ENCODE measurements around the gene XRRA1.

XRRA1 gene

GRCh38 chr11:74984070-74984469 lies 35.2 kb upstream of the XRRA1 start:
- peaks cover 9% of the 10 kb centered on the region for H3K79me2 ChIP-seq (ENCODE audit: insufficient read depth, low read length)
- H3K4me2 ChIP-seq (ENCODE audit: insufficient read depth, low read length): no peak overlapping the region
- TF ChIP-seq EZH2 (IDR thresholded peaks at IDR 0.05; ENCODE audit: borderline replicate concordance, low read depth, low read length, severe bottlenecking): no peak
- TF ChIP-seq CTCF (IDR thresholded peaks at IDR 0.05; ENCODE audit: borderline replicate concordance, extremely low read depth, low read length, poor library complexity, severe bottlenecking): no peak
- H3K36me3 ChIP-seq (ENCODE audit: insufficient read depth, low read length): peaks cover 11% of the 10 kb centered on the region
- no peak for DNase-seq
- no peak overlapping the region for H3K9ac ChIP-seq (ENCODE audit: low read depth, low read length)
- peaks cover 9% of the 10 kb centered on the region for H3K4me1 ChIP-seq (ENCODE audit: insufficient read depth, low read length)
- no peaks in the 10 kb centered on the region for H4K20me1 ChIP-seq (ENCODE audit: insufficient read depth, low read length)
- no peak overlapping the region for H3K4me3 ChIP-seq (ENCODE audit: low read depth in 1 of 2, low read length in 2 of 2)
- no peak overlapping the region for H2AFZ ChIP-seq (ENCODE audit: low read depth, low read length)
- H3K27ac ChIP-seq (ENCODE audit: low read length): no peak overlapping the region
- ATAC-seq (ENCODE audit: insufficient read depth, low read depth): no peak
- no peaks in the 10 kb centered on the region for H3K27me3 ChIP-seq (ENCODE audit: insufficient read depth, low read length, poor library complexity)
- no peaks in the 10 kb centered on the region for H3K9me3 ChIP-seq (ENCODE audit: insufficient read depth, low read length, severe bottlenecking)

- no peak overlapping the region for H3K27ac ChIP-seq (ENCODE audit: low read length)
- TF ChIP-seq CTCF (IDR thresholded peaks at IDR 0.05; ENCODE audit: borderline replicate concordance, extremely low read depth, low read length, poor library complexity, severe bottlenecking): no peak
- TF ChIP-seq EZH2 (IDR thresholded peaks at IDR 0.05; ENCODE audit: borderline replicate concordance, low read depth, low read length, severe bottlenecking): no peak
- H3K4me1 ChIP-seq (ENCODE audit: insufficient read depth, low read length): no peaks in the 10 kb centered on the region
- H3K4me3 ChIP-seq (ENCODE audit: low read depth in 1 of 2, low read length in 2 of 2): no peak overlapping the region
- no peaks in the 10 kb centered on the region for H3K9me3 ChIP-seq (ENCODE audit: insufficient read depth, low read length, severe bottlenecking)
- no peak for DNase-seq
- no peaks in the 10 kb centered on the region for H3K79me2 ChIP-seq (ENCODE audit: insufficient read depth, low read length)
- no peaks in the 10 kb centered on the region for H3K27me3 ChIP-seq (ENCODE audit: insufficient read depth, low read length, poor library complexity)
- no peak overlapping the region for H3K9ac ChIP-seq (ENCODE audit: low read depth, low read length)
- H3K36me3 ChIP-seq (ENCODE audit: insufficient read depth, low read length): peaks cover 25% of the 10 kb centered on the region
- no peak for ATAC-seq (ENCODE audit: insufficient read depth, low read depth)
- H2AFZ ChIP-seq (ENCODE audit: low read depth, low read length): no peak overlapping the region
- H4K20me1 ChIP-seq (ENCODE audit: insufficient read depth, low read length): no peaks in the 10 kb centered on the region
- H3K4me2 ChIP-seq (ENCODE audit: insufficient read depth, low read length): no peak overlapping the region
Observed at GRCh38 chr11:74981888-74982287, 33.0 kb upstream of the XRRA1 start.

DNA sequence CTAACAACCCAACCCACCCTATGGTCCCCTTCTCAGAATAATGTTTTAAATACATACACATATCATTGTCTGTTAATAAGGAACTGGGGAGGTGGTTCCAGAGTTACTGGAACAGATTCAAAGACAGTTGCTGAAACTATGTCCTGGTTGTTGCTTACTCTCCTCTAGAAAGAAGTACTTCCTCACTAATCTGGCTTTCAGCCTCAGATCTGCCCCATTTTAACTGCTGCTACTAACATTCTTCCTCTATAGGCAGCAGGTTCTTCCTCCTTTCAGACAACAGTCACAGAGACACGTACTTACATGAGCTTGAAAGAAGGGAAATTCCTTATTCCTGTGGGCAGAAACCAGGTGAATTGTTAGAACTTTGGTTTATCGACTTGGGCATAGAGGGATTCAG lies 31.7 kb upstream of the XRRA1 start:
- Histone ChIP-seq H4K20me1 (ENCODE audit: insufficient read depth, low read length) (no peaks in the 10 kb centered on the region), H3K36me3 (ENCODE audit: insufficient read depth, low read length) (peaks cover 35% of the 10 kb centered on the region), H3K4me2 (ENCODE audit: insufficient read depth, low read length) (no peak overlapping the region), H3K79me2 (ENCODE audit: insufficient read depth, low read length) (no peaks in the 10 kb centered on the region), H3K27ac (ENCODE audit: low read length) (no peak overlapping the region), H3K4me1 (ENCODE audit: insufficient read depth, low read length) (no peaks in the 10 kb centered on the region), H3K9ac (ENCODE audit: low read depth, low read length) (no peak overlapping the region), H3K4me3 (ENCODE audit: low read depth in 1 of 2, low read length in 2 of 2) (no peak overlapping the region), H3K9me3 (ENCODE audit: insufficient read depth, low read length, severe bottlenecking) (no peaks in the 10 kb centered on the region), H2AFZ (ENCODE audit: low read depth, low read length) (no peak overlapping the region), H3K27me3 (ENCODE audit: insufficient read depth, low read length, poor library complexity) (no peaks in the 10 kb centered on the region)
- no peak for ATAC-seq (ENCODE audit: insufficient read depth, low read depth)
- no peak for DNase-seq
- TF ChIP-seq CTCF (IDR thresholded peaks at IDR 0.05; ENCODE audit: borderline replicate concordance, extremely low read depth, low read length, poor library complexity, severe bottlenecking) (no peak), EZH2 (IDR thresholded peaks at IDR 0.05; ENCODE audit: borderline replicate concordance, low read depth, low read length, severe bottlenecking) (no peak)

- Histone ChIP-seq H3K4me2 (ENCODE audit: insufficient read depth, low read length) (no peak overlapping the region), H2AFZ (ENCODE audit: low read depth, low read length) (no peak overlapping the region), H3K27me3 (ENCODE audit: insufficient read depth, low read length, poor library complexity) (no peaks in the 10 kb centered on the region), H3K4me3 (ENCODE audit: low read depth in 1 of 2, low read length in 2 of 2) (no peak overlapping the region), H4K20me1 (ENCODE audit: insufficient read depth, low read length) (peaks cover 11% of the 10 kb centered on the region; the same call in 1 of the 2 replicates), H3K36me3 (ENCODE audit: insufficient read depth, low read length) (peaks cover 61% of the 10 kb centered on the region), H3K79me2 (ENCODE audit: insufficient read depth, low read length) (peaks cover 9% of the 10 kb centered on the region), H3K9me3 (ENCODE audit: insufficient read depth, low read length, severe bottlenecking) (no peaks in the 10 kb centered on the region), H3K27ac (ENCODE audit: low read length) (no peak overlapping the region), H3K9ac (ENCODE audit: low read depth, low read length) (no peak overlapping the region), H3K4me1 (ENCODE audit: insufficient read depth, low read length) (no peaks in the 10 kb centered on the region)
- ATAC-seq (ENCODE audit: insufficient read depth, low read depth) (no peak), DNase-seq (no peak)
- TF ChIP-seq EZH2 (IDR thresholded peaks at IDR 0.05; ENCODE audit: borderline replicate concordance, low read depth, low read length, severe bottlenecking) (no peak), CTCF (IDR thresholded peaks at IDR 0.05; ENCODE audit: borderline replicate concordance, extremely low read depth, low read length, poor library complexity, severe bottlenecking) (no peak)
Observed at GRCh38 chr11:74978041-74978440, 29.1 kb upstream of the XRRA1 start.
